GM12872 (cell line): ENCODE measurements around the gene GREB1.

Experiments used
- TF ChIP-seq, protein P1 (sequence below): IDR thresholded peaks from 3 replicates; pipeline ENCODE4 v1.5.1; 2011; ENCODE audit warnings: low read depth, mild to moderate bottlenecking, low read length, moderate library complexity; ENCODE audit not compliant: insufficient read depth

The GREB1 gene

DNA sequence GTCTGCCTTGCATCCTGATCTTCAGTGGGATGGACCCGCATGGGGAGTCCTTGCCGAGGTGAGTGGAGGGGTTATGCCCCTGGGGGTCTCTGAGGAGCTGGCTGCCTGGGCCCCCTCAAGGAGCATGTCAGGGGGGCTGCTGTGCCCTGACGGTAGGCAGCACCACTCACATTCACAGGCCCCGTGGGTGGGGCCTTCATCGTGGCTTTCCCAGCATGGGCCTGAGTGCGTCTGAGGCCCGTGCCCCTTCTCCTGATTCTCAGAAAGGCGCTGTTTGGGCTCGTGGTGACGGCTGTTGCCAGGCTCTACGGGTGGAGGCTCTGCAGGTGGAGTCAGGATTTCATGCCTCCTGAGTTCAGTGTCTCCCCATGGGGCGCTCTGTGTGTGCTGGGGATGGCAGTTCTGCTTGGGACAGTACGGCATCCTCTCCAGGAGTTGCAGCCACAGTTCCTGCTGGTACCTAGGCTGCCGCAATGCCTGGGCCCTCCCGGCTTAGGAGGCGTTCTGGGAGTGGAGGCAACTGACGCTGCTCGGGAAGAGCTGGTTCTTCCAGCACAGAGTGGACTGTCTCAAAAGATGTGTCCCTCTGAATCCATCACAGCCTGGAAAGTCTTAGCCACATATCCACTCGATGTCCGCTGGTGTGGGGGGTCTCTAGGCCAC is 78.8 kb downstream of the GREB1 start:
- TF ChIP-seq, protein P1, sequence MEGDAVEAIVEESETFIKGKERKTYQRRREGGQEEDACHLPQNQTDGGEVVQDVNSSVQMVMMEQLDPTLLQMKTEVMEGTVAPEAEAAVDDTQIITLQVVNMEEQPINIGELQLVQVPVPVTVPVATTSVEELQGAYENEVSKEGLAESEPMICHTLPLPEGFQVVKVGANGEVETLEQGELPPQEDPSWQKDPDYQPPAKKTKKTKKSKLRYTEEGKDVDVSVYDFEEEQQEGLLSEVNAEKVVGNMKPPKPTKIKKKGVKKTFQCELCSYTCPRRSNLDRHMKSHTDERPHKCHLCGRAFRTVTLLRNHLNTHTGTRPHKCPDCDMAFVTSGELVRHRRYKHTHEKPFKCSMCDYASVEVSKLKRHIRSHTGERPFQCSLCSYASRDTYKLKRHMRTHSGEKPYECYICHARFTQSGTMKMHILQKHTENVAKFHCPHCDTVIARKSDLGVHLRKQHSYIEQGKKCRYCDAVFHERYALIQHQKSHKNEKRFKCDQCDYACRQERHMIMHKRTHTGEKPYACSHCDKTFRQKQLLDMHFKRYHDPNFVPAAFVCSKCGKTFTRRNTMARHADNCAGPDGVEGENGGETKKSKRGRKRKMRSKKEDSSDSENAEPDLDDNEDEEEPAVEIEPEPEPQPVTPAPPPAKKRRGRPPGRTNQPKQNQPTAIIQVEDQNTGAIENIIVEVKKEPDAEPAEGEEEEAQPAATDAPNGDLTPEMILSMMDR: no peak

DNA sequence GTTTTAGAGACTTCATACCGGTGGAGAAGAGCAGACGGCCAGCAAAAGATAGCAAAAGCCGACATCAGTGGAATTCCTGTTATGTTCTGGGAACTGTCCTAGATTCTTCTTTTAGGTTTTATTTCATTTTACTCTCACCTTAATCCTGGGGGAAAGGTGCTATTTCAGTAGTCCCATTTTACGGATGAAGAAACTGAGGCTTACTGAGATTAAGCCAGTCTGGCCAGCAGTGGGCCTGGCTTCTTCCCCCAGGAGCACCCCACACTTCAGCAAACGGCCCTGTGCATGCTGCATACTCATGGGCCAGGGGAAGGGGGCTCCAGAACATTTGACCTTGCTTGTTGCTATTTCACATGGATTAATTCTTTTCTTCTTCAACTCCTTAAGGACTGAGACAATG is 79.5 kb downstream of the GREB1 start:
- TF ChIP-seq, protein P1: no peak

DNA sequence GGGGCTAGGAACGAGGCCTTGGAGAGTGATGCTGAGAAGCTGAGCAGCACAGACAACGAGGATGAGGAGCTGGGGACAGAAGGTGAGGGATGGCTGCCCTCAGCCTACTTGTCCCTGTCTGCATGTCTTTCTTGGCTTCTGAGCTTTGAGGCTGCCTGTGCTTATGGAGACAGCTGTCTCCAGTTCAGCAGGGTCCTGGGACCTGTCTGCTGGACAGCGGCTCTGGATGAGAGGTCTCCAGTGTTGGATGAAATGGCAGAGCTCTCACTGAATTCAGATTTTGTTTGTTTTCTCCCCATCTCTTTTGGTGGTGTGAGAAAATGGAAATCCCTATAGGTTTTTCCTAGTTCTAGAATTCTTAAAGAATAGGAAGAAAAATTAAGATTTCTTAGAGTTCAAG is 81.4 kb downstream of the GREB1 start:
- TF ChIP-seq, protein P1: no peak

DNA sequence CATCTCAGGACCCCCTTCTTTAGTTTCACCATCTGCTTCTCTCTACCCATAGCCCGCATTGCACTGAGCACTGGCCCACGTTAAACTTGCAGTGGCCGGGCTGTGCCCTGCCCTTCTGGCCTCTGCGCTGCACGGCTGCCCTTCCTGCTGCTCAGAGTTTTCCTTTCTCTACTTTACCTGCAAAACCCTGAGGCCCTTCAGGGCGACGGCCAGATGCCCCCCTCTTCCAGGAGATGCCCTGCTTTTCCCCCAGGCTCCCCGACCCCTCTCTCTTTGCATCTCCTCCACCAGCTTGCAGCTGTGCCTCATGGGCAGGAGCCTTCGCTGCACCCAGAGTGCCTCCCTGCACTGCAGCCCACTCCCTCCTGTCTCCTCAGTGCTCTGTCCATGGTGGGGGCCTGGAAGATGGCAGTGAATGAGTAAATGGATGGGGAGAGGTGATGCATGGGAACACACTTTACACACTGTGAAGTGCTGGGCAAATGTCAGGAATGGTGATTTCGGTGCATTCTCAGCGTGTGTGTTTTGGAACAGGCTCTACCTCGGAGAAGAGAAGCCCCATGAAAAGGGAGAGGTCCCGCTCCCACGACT is 82.3 kb downstream of the GREB1 start:
- TF ChIP-seq, protein P1: no peak

DNA sequence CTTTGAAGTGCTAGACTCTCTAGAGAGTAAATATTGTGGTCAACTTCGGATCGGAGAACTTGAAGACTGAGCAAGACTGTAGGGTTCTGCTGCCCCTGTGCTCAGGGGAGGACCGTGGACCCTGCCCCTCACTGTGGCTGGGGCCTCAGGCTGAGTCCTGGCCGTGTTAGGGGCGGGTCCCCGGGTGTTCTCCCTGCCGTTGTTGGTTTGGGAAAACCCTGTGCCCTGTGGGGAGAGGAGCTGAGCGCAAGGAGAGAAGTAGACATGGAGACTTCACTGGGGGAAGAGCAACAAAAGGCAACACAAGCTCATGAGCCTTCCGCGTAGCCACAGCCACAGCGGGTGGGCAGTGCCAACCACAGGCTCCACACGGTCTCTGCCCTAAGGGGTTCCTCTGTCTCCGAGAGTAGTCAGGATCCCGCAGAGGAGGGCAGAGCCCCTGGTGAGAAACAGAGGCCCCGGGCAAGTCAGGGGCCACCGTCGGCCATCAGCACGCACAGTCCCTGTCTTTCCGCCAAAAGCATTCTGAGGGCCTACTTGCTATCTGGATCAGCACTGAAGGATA is 83.1 kb downstream of the GREB1 start:
- TF ChIP-seq, protein P1: no peak

DNA sequence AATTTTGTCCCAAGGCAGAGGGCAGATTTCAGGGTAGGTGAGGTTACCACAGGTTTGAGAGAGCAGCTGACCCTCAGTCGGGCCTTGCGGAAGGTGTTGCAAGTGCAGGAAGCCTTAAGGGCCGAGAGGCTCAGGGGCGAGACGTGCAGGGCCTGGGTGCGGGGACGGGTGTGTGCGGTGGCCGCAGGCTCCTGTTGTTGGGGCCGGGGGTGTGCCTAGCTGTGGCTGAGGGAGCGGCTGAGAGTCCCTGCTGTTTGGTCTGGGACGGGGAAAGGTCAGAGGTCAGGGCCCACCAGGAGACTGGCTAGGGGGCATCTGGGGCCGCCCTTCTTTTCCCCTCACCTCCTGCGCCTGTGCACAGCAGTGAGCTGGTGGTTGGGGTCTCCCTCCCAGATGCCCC is 83.7 kb downstream of the GREB1 start:
- TF ChIP-seq, protein P1: no peak

DNA sequence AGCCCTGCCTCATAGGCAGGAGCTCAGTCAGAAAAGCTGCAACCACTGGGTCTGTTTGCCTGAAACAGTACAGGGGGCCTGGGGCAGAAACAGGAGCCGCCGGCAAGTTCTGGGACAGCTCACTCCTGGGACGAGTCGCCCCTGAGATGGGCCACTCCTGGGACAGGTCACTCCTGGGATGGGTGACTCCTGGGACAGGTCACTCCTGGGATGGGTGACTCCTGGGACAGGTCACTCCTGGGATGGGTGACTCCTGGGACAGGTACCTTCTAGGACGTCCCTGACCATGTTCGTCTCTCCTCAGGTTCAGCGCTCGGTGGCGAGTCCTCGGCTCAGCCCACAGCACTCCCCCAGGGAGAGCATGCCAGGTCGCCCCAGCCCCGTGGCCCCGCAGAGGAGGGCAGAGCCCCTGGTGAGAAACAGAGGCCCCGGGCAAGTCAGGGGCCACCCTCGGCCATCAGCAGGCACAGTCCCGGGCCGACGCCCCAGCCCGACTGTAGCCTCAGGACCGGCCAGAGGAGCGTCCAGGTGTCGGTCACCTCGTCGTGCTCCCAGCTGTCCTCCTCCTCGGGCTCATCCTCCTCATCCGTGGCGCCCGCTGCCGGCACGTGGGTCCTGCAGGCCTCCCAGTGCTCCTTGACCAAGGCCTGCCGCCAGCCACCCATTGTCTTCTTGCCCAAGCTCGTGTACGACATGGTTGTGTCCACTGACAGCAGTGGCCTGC is 84.3 kb downstream of the GREB1 start:
- TF ChIP-seq, protein P1: no peak
